Caco-2 (cell line): Measurements from ENCODE around the gene MTHFD1L. TPM values are rescaled to one million over a fixed set of nuclear protein-coding genes. Genes with fewer than 3 reads are reported as not detected.

ENCODE experiments used
- BruUV-seq: library from RNA; stranded (reverse); fragments of 400-500 nt; replicated peaks from 2 replicates; lab custom pipeline; 2021; lab: Mats Ljungman, UMichigan
- CTCF ChIA-PET: fragments of 300-600 bp; sonication (Branson Sonifier 250); formaldehyde crosslinking; loops from one replicate; lab custom pipeline; 2022; ENCODE audit warnings: antibody characterized with exemption; lab: Charles Lee
- POLR2A ChIA-PET: fragments of 300-600 bp; sonication (Branson Sonifier 250); formaldehyde crosslinking; loops from one replicate; lab custom pipeline; 2022; ENCODE audit warnings: antibody characterized with exemption; lab: Charles Lee
- DNase-seq, 2 experiments: peaks; one replicate each; pipeline versions ENCODE4 v3.0.0 to v3.0.0-alpha.2; 2020 to 2022
- H3K27me3 ChIP-seq: replicated peaks from 2 replicates; pipeline ENCODE4 v1.6.0; 2011; ENCODE audit warnings: low read length; ENCODE audit not compliant: control insufficient read depth, insufficient read depth
- H3K36me3 ChIP-seq: 2 replicates; pipeline ENCODE4 v1.5.1; 2011; ENCODE audit warnings: low read length; ENCODE audit not compliant: control insufficient read depth, insufficient read depth
- H3K4me1 ChIP-seq: fragments of 250-450 bp; sonication (Bioruptor Pico); 2 replicates; pipeline ENCODE4 v1.5.1; 2020; ENCODE audit warnings: mild to moderate bottlenecking
- H3K4me3 ChIP-seq: 2 replicates; pipeline ENCODE4 v1.5.1; 2011; ENCODE audit warnings: low read depth, mild to moderate bottlenecking, control low read depth, low read length
- H3K9me3 ChIP-seq: fragments of 250-450 bp; sonication (Bioruptor Pico); 2 replicates; pipeline ENCODE4 v1.5.1; 2020; ENCODE audit warnings: mild to moderate bottlenecking, moderate library complexity
- H3K27ac Mint-ChIP-seq: one replicate; pipeline ENCODE4 v1.8.0; 2022; ENCODE audit warnings: mixed read lengths; ENCODE audit not compliant: unreplicated experiment
- H3K27me3 Mint-ChIP-seq: one replicate; pipeline ENCODE4 v1.8.0; 2022; ENCODE audit warnings: mixed read lengths; ENCODE audit not compliant: insufficient read depth, unreplicated experiment
- H3K36me3 Mint-ChIP-seq: one replicate; pipeline ENCODE4 v1.8.0; 2022; ENCODE audit warnings: mild to moderate bottlenecking, mixed read lengths; ENCODE audit not compliant: insufficient read depth, unreplicated experiment
- H3K4me1 Mint-ChIP-seq: one replicate; pipeline ENCODE4 v1.8.0; 2022; ENCODE audit warnings: low read depth, mixed read lengths; ENCODE audit not compliant: unreplicated experiment
- H3K4me3 Mint-ChIP-seq: one replicate; pipeline ENCODE4 v1.8.0; 2022; ENCODE audit warnings: mild to moderate bottlenecking, moderate library complexity, mixed read lengths; ENCODE audit not compliant: unreplicated experiment
- H3K9me3 Mint-ChIP-seq: one replicate; pipeline ENCODE4 v1.8.0; 2022; ENCODE audit warnings: mixed read lengths; ENCODE audit not compliant: unreplicated experiment
- intact Hi-C: fragments of 100-400 bp; cut with micrococcal nuclease; formaldehyde crosslinking; loops from one replicate; pipeline ENCODE4 v1.10.0; 2022; ENCODE audit not compliant: unreplicated experiment
- total RNA-seq: library from RNA; stranded (reverse); gene quantifications from 2 replicates; pipeline ENCODE4 v1.2.3, GENCODE V29; 2022
- TF ChIP-seq, protein P1 (sequence below), 2 experiments: fragments of 200-600 bp in 1 of 2; IDR thresholded peaks; 1 replicate in 1 of 2; 2 replicates in 1 of 2; pipeline versions ENCODE4 v1.5.1 to v1.8.0; 2011 to 2022; ENCODE audit warnings: antibody characterized with exemption in 1 of 2, control low read depth in 1 of 2, inconsistent platforms in 1 of 2, low read depth in 1 of 2, low read length in 1 of 2, mild to moderate bottlenecking in 1 of 2, moderate library complexity in 1 of 2; ENCODE audit not compliant: insufficient read depth in 1 of 2, severe bottlenecking in 1 of 2, unreplicated experiment in 1 of 2

MTHFD1L gene
- total RNA-seq, 1 experiment from 2014 or later, result 102 TPM

DNA sequence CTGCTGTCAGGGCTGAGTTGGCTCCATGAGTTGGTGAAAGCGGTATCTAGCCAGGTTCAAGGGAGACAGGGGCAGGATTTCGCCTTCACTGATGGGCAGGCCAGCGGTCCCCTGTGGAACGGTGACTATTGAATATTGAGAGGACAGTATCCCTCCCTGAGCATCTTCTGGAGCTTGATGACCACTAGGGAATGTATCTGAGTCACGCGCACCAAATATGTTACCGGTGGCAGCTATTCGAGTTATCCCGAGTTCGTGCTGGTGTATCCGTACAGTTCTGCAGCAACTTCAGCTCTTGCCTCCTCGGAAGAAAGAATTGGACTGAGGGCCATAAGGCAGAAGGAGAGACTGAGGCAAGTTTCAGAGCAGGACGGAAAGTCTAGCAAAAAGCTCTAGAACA lies 24.8 kb downstream of the MTHFD1L start:
- CTCF ChIA-PET, result interaction anchor here (0.6 kb wide), 1 partner anchor 479 kb away, joined by 3 read pairs; no protein-coding TSS in a partner anchor
- no peak overlapping the region for H3K4me3 ChIP-seq
- DNase-seq, result no peak
- intact Hi-C loops, result no loop called here
- H3K27me3 ChIP-seq, result no peaks in the 10 kb centered on the region
- BruUV-seq, result no TSS peak
- H3K36me3 ChIP-seq, result no peaks in the 10 kb centered on the region
- TF ChIP-seq, protein P1, sequence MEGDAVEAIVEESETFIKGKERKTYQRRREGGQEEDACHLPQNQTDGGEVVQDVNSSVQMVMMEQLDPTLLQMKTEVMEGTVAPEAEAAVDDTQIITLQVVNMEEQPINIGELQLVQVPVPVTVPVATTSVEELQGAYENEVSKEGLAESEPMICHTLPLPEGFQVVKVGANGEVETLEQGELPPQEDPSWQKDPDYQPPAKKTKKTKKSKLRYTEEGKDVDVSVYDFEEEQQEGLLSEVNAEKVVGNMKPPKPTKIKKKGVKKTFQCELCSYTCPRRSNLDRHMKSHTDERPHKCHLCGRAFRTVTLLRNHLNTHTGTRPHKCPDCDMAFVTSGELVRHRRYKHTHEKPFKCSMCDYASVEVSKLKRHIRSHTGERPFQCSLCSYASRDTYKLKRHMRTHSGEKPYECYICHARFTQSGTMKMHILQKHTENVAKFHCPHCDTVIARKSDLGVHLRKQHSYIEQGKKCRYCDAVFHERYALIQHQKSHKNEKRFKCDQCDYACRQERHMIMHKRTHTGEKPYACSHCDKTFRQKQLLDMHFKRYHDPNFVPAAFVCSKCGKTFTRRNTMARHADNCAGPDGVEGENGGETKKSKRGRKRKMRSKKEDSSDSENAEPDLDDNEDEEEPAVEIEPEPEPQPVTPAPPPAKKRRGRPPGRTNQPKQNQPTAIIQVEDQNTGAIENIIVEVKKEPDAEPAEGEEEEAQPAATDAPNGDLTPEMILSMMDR (IDR thresholded peaks at IDR 0.05; ENCODE audit: insufficient read depth in 1 of 2, low read depth in 1 of 2, low read length in 1 of 2, severe bottlenecking in 1 of 2, unreplicated experiment in 1 of 2), result no peak
- Mint-ChIP-seq H3K9me3 (no peaks in the 10 kb centered on the region), H3K36me3 (peaks cover 79% of the 10 kb centered on the region), H3K4me1 (no peaks in the 10 kb centered on the region), H3K4me3 (no peak overlapping the region), H3K27ac (no peak overlapping the region), H3K27me3 (no peaks in the 10 kb centered on the region)
- no peaks in the 10 kb centered on the region for H3K9me3 ChIP-seq
- POLR2A ChIA-PET, result no interaction called here
- H3K4me1 ChIP-seq, result no peaks in the 10 kb centered on the region

DNA sequence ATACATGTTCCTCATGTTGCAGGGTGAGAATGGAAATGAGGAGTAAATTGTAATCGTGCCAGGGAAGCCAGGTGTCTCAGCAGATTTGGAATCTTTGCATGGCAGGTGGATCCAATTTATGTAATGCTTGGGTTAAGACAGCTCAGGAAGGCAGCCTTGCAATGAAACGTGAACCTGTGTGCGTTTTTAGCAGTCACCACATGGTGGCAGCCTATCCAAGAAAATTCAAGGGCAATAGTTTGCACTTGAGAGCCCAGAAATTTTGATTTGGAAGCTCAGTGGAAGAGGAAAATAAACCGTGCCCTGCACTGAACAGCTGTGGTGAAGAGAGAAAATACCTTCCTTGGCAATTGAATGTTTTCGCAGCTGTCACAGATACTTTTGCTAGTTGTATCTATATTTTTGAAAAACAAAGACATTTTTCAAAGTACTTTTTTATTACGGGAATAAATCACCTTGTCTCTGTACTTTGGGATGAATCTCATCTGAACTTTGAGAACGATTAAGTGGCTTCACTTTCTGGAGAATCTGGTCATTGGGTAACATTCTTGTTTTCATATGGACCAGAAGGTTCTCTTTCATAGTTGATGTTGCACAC lies 26.5 kb downstream of the MTHFD1L start:
- Mint-ChIP-seq H3K27me3 (no peaks in the 10 kb centered on the region), H3K36me3 (peaks cover 79% of the 10 kb centered on the region), H3K4me3 (no peak overlapping the region), H3K9me3 (no peaks in the 10 kb centered on the region), H3K4me1 (no peaks in the 10 kb centered on the region), H3K27ac (no peak overlapping the region)
- ChIA-PET POLR2A (interaction anchor here (0.6 kb wide), 1 partner anchor 91 kb away, joined by 13 read pairs; no protein-coding TSS in a partner anchor), CTCF (interaction anchor here (0.5 to 1.9 kb wide), 23 partner anchors 10 to 442 kb away, joined by 3 to 32 read pairs (median 4); no protein-coding TSS in a partner anchor)
- Histone ChIP-seq H3K4me3 (no peak overlapping the region), H3K36me3 (no peaks in the 10 kb centered on the region), H3K27me3 (no peaks in the 10 kb centered on the region), H3K4me1 (no peaks in the 10 kb centered on the region), H3K9me3 (no peaks in the 10 kb centered on the region)
- BruUV-seq, result no TSS peak
- TF ChIP-seq, protein P1 (IDR thresholded peaks at IDR 0.05; ENCODE audit: insufficient read depth in 1 of 2, low read depth in 1 of 2, low read length in 1 of 2, severe bottlenecking in 1 of 2, unreplicated experiment in 1 of 2), result peak; percentile 79
- DNase-seq, result peak; percentile 67 to 79
- intact Hi-C loops, result loop anchor here (1.0 to 2.0 kb wide), 5 partner anchors 37 to 443 kb away; no protein-coding TSS in a partner anchor

DNA sequence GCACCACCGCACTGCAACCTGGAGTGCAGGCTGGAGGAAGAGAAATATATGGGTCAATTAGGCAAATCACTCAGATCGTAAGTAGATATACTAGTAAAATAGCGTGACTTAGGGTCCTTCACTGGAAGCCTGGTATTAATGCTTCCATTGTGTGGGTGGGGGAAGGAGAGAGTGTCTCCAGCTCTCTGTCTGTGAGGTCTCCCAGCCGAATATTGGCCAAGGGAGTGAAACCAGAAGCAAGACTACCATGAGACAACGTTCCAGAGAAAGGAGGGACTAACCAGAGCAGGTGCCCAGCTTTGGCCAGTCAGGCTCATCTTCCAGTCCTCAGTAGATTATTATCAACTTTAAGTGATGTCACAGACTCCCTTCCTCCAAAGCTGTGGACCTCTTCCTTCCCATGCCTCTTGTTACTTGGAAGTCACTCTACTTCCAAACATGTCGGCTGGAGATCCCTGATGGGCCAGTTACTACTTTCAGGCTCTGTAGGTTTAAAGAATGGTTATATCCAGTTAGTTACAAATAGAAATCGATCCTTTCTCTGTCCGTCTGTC lies 28.8 kb downstream of the MTHFD1L start:
- H3K36me3 ChIP-seq, result no peaks in the 10 kb centered on the region
- intact Hi-C loops, result no loop called here
- ChIA-PET CTCF (interaction anchor here (0.8 kb wide), 1 partner anchor 19 kb away, joined by 3 read pairs; no protein-coding TSS in a partner anchor), POLR2A (no interaction called here)
- TF ChIP-seq, protein P1 (IDR thresholded peaks at IDR 0.05; ENCODE audit: insufficient read depth in 1 of 2, low read depth in 1 of 2, low read length in 1 of 2, severe bottlenecking in 1 of 2, unreplicated experiment in 1 of 2), result no peak
- no peaks in the 10 kb centered on the region for H3K9me3 Mint-ChIP-seq
- H3K27ac Mint-ChIP-seq, result no peak overlapping the region
- no peak overlapping the region for H3K4me3 Mint-ChIP-seq
- no peak overlapping the region for H3K4me3 ChIP-seq
- H3K27me3 Mint-ChIP-seq, result no peaks in the 10 kb centered on the region
- DNase-seq, result no peak
- peaks cover 68% of the 10 kb centered on the region for H3K36me3 Mint-ChIP-seq
- no peaks in the 10 kb centered on the region for H3K4me1 Mint-ChIP-seq
- no TSS peak for BruUV-seq
- H3K9me3 ChIP-seq, result no peaks in the 10 kb centered on the region
- H3K27me3 ChIP-seq, result no peaks in the 10 kb centered on the region
- no peaks in the 10 kb centered on the region for H3K4me1 ChIP-seq
